Thoracic aorta (tissue), 2 donors: ENCODE measurements around the gene HMG20B. TPM values are rescaled to one million over a fixed set of nuclear protein-coding genes. Genes with fewer than 3 reads are reported as not detected.

Experiments used
- ATAC-seq: fragments of 150-250 bp; one replicate; pipeline ENCODE4 v1.8.0; 2017; ENCODE audit warnings: low read depth; ENCODE audit not compliant: insufficient number of reproducible peaks, low FRiP score
- DNase-seq: peaks from one replicate; pipeline ENCODE4 v3.0.0-alpha.2; 2020; ENCODE audit warnings: low spot score
- H3K27ac ChIP-seq, 2 donors: fragments of 200-600 bp; sonication (generic); 1 replicate in 1 of 2; 2 replicates in 1 of 2; pipeline ENCODE4 v1.5.1; 2016; ENCODE audit warnings: mild to moderate bottlenecking in 2 of 2, moderate library complexity in 2 of 2
- H3K27me3 ChIP-seq: fragments of 200-600 bp; sonication (generic); replicated peaks from 2 replicates; pipeline ENCODE4 v1.6.0; 2016; ENCODE audit warnings: mild to moderate bottlenecking; ENCODE audit not compliant: insufficient read depth
- H3K36me3 ChIP-seq: fragments of 200-600 bp; sonication (generic); one replicate; pipeline ENCODE4 v1.5.1; 2016
- H3K4me1 ChIP-seq, 2 donors: fragments of 200-600 bp; sonication (generic); 1 replicate in 1 of 2; 2 replicates in 1 of 2; pipeline versions ENCODE4 v1.5.1 to v1.6.0; 2016; ENCODE audit warnings: low read depth in 2 of 2, mild to moderate bottlenecking in 1 of 2; ENCODE audit not compliant: control insufficient read depth in 1 of 2
- H3K4me3 ChIP-seq: fragments of 200-600 bp; sonication (generic); 2 replicates; pipeline ENCODE4 v1.5.1; 2016; ENCODE audit warnings: mild to moderate bottlenecking
- H3K9me3 ChIP-seq: fragments of 200-600 bp; sonication (generic); 2 replicates; pipeline ENCODE4 v1.5.1; 2016
- CTCF ChIP-seq: fragments of 200-600 bp; sonication (generic); IDR thresholded peaks from one replicate; pipeline ENCODE4 v1.5.1; 2019; ENCODE audit warnings: antibody characterized with exemption
- total RNA-seq, 2 donors: library from RNA; depleted of rRNA; stranded (reverse); fragments of >200 nt; gene quantifications; one replicate each; pipeline versions ENCODE4 v1.1.0 to v1.2.3, GENCODE V29; 2016

The HMG20B gene
- total RNA-seq, 2 donors from 2014 or later: 90.8 to 120 TPM

- ATAC-seq (no peak), DNase-seq (no peak)
- Histone ChIP-seq H3K9me3 (no peaks in the 10 kb centered on the region), H3K36me3 (no peaks in the 10 kb centered on the region), H3K27ac (no peak overlapping the region), H3K27me3 (no peaks in the 10 kb centered on the region), H3K4me1 (peaks cover 12 to 21% of the 10 kb centered on the region in 2 donors), H3K4me3 (no peak overlapping the region)
- TF ChIP-seq CTCF: no peak
These were observed 21.0 kb upstream of the HMG20B start for GRCh38 chr19:3551792-3552095.

- Histone ChIP-seq H3K9me3 (no peaks in the 10 kb centered on the region), H3K27ac (no peak overlapping the region), H3K36me3 (no peaks in the 10 kb centered on the region), H3K4me3 (peak overlapping the region; percentile 9), H3K27me3 (no peaks in the 10 kb centered on the region), H3K4me1 (peaks cover 16 to 25% of the 10 kb centered on the region in 2 donors)
- TF ChIP-seq CTCF: no peak
- no peak for ATAC-seq
- DNase-seq: no peak
These were observed 18.3 kb upstream of the HMG20B start for GRCh38 chr19:3554254-3555083.

GRCh38 chr19:3555653-3556422, 16.9 kb upstream of the HMG20B start:
- no peak overlapping the region for H3K27ac ChIP-seq
- H3K4me3 ChIP-seq: peak overlapping the region; percentile 80
- DNase-seq: no peak
- H3K4me1 ChIP-seq: peaks cover 16 to 25% of the 10 kb centered on the region in 2 donors
- H3K27me3 ChIP-seq: no peaks in the 10 kb centered on the region
- no peaks in the 10 kb centered on the region for H3K36me3 ChIP-seq
- no peaks in the 10 kb centered on the region for H3K9me3 ChIP-seq
- no peak for ATAC-seq
- no peak for TF ChIP-seq CTCF

- Histone ChIP-seq H3K36me3 (no peaks in the 10 kb centered on the region), H3K27me3 (no peaks in the 10 kb centered on the region), H3K4me1 (peaks cover 16 to 25% of the 10 kb centered on the region in 2 donors), H3K4me3 (peak overlapping the region; percentile 80), H3K9me3 (no peaks in the 10 kb centered on the region), H3K27ac (no peak overlapping the region)
- no peak for TF ChIP-seq CTCF
- ATAC-seq: no peak
- no peak for DNase-seq
These were observed 16.2 kb upstream of the HMG20B start for GRCh38 chr19:3556423-3556977.

GRCh38 chr19:3556978-3557460, 15.7 kb upstream of the HMG20B start:
- ATAC-seq (no peak), DNase-seq (no peak)
- TF ChIP-seq CTCF: no peak
- H3K27ac ChIP-seq: peak overlapping the region in 1 of 2 donors; percentile 46
- H3K4me1 ChIP-seq: peaks cover 16 to 25% of the 10 kb centered on the region in 2 donors
- no peaks in the 10 kb centered on the region for H3K9me3 ChIP-seq
- H3K4me3 ChIP-seq: peak overlapping the region; percentile 80
- no peaks in the 10 kb centered on the region for H3K27me3 ChIP-seq
- no peaks in the 10 kb centered on the region for H3K36me3 ChIP-seq
